Heart left ventricle (tissue), 16 donors: ENCODE data around the gene NFIX. TPM values are rescaled to one million over a fixed set of nuclear protein-coding genes. Genes with fewer than 3 reads are reported as not detected.
A peak's percentile ranks its signal among the peaks of the same experiment; 100 is the strongest.

ENCODE experiments used
- ATAC-seq, 4 donors: fragments of 200-7000 bp; cut with Tn5 transposase; one replicate each; pipeline ENCODE4 v1.9.1; 2020 to 2022; ENCODE audit warnings: moderate library complexity in 4 of 4, mild to moderate bottlenecking in 3 of 4, moderate number of reproducible peaks in 1 of 4
- DNase-seq, 5 donors: peaks; one replicate each; pipeline ENCODE4 v3.0.0-alpha.2; 2020
- H3K27ac ChIP-seq, 12 donors: fragments of 200-600 bp; sonication (generic) in 4 of 12; one replicate each; pipeline versions ENCODE4 v1.5.0 to v1.8.0; 2016 to 2022; ENCODE audit warnings: mild to moderate bottlenecking in 2 of 12
- H3K27me3 ChIP-seq, 9 donors: fragments of 200-600 bp; sonication (generic) in 2 of 9; one replicate each; pipeline versions ENCODE4 v1.5.1 to v1.8.0; 2016 to 2022; ENCODE audit warnings: mild to moderate bottlenecking in 3 of 9
- H3K36me3 ChIP-seq, 9 donors: fragments of 200-600 bp; sonication (generic) in 2 of 9; one replicate each; pipeline versions ENCODE4 v1.5.0 to v1.8.0; 2018 to 2022; ENCODE audit warnings: mild to moderate bottlenecking in 2 of 9
- H3K4me1 ChIP-seq, 12 donors: fragments of 200-600 bp; sonication (generic) in 4 of 12; one replicate each; pipeline versions ENCODE4 v1.5.0 to v1.8.0; 2016 to 2022; ENCODE audit warnings: mild to moderate bottlenecking in 3 of 12
- H3K4me3 ChIP-seq, 12 donors: fragments of 200-600 bp; sonication (generic) in 4 of 12; one replicate each; pipeline versions ENCODE4 v1.5.0 to v1.8.0; 2017 to 2022; ENCODE audit warnings: mild to moderate bottlenecking in 9 of 12, moderate library complexity in 4 of 12
- H3K9me3 ChIP-seq, 12 donors: fragments of 200-600 bp; sonication (generic) in 4 of 12; one replicate each; pipeline versions ENCODE4 v1.5.0 to v1.8.0; 2016 to 2022; ENCODE audit warnings: mild to moderate bottlenecking in 1 of 12
- POLR2A ChIP-seq, 2 donors: fragments of 450-650 bp; IDR thresholded peaks; one replicate each; pipeline ENCODE4 v1.6.1; 2017; ENCODE audit warnings: antibody characterized with exemption in 2 of 2, mild to moderate bottlenecking in 2 of 2, moderate library complexity in 2 of 2
- WGBS, 4 donors: extraction: QIAGEN DNeasy Blood & Tissue Kit in 2 of 4; methylation state at CpG; one replicate each; pipeline versions ENCODE4 v1.1.5 to v1.1.7; 2013 to 2018; 5-methylcytosine and 5-hydroxymethylcytosine counted together
- intact Hi-C, 10 donors: fragments of 100-400 bp; cut with DNase I; formaldehyde crosslinking; loops; one replicate each; pipeline versions ENCODE4 v1.11.1 to v1.14.2; 2022
- polyA plus RNA-seq, 2 donors: library from polyadenylated mRNA; stranded (reverse); fragments of 200-250 nt; gene quantifications; one replicate each; pipeline ENCODE4 v1.2.3, GENCODE V29; 2013
- total RNA-seq, 9 donors: library from RNA; depleted of rRNA in 2 of 9; stranded (reverse); fragments of >200 nt in 2 of 9; fragmentation: NEBNext Ultra II Directional in 3 of 9; extraction: Animal tissue kit (Norgen Biotek cat#: 25700) in 3 of 9; gene quantifications; one replicate each; pipeline versions ENCODE4 v1.1.0 to v1.2.4, GENCODE V29; 2016 to 2023
- TF ChIP-seq, protein P1 (sequence below), 12 donors: fragments of 200-600 bp; sonication (generic) in 4 of 12; IDR thresholded peaks; one replicate each; pipeline versions ENCODE4 v1.5.0 to v1.8.0; 2018 to 2022; ENCODE audit warnings: antibody characterized with exemption in 12 of 12, mild to moderate bottlenecking in 5 of 12
- donor health status: ischemic (EF 13 %, LVEDD 7.1; RV severe dilation, severe dysfunction).
- donor health status: healthy with polysubstance abuse.
- donor health status: DM: no; HTN: yes; CAD: no.
- donor health status: DM: no; HTN: no; CAD: no.
- donor health status: ischemic (EF 25% LVEDD 6.9; RV normal size, moderate dysfunction).
- donor health status: ischemic (EF 25% LVEDD 5.7; RV mildly dilated, moderate dysfunction).
- donor health status: healthy.
- donor health status: DM: yes; HTN: yes; CAD: no.
- donor health status: ischemic (EF 35%, LVEDD 5.7; RV mildly dilated, moderate dysfunction).
- donor health status: nonischemic (EF 11% LVEDD 7.7; RV severe dilation, severe dysfunction).
- donor health status: DM: yes; HTN: yes; CAD: no.
- donor health status: PGD.
- donor health status: ischemic (EF 29% LVEDD 5.4; RV normal size, mild dysfunction).
- donor health status: nonischemic (EF 23%, LVEDD 6.1; RV moderate dilation, normal function).

Gene NFIX
- total and polyA plus RNA-seq, 11 donors: 42.1 to 147 (median 107) TPM

DNA sequence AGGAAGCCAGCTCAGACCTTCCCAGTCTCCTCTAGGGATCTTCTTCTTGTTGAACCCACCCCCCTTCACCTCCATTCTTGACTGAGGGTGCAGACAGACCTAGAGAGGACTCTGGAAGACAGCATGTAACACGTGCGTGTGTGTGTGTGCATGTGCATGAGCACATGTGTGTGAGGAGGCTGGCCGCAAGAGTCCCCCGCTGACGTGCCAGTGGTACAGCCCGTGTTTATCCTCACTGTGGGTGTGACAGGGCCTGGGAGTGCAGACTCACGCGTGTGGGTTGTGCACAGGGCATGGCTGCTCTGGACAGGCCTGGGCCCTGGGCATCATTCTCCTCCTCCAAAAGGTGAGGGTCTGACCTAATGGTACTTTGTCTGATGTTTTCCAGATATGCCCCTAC lies 81.0 kb downstream of the NFIX start:
- intact Hi-C loops: no loop called here
- Histone ChIP-seq H3K27me3 (no peaks in the 10 kb centered on the region), H3K4me3 (no peak overlapping the region), H3K27ac (peak overlapping the region in 9 of 12 donors; percentile 33 to 88 (median 69)), H3K4me1 (peaks cover 5 to 65% (median 44%) of the 10 kb centered on the region in 12 donors), H3K9me3 (no peaks in the 10 kb centered on the region), H3K36me3 (peaks cover 0 to 57% (median 26%) of the 10 kb centered on the region in 9 donors)
- no peak for TF ChIP-seq POLR2A (IDR thresholded peaks at IDR 0.05)
- TF ChIP-seq, protein P1, sequence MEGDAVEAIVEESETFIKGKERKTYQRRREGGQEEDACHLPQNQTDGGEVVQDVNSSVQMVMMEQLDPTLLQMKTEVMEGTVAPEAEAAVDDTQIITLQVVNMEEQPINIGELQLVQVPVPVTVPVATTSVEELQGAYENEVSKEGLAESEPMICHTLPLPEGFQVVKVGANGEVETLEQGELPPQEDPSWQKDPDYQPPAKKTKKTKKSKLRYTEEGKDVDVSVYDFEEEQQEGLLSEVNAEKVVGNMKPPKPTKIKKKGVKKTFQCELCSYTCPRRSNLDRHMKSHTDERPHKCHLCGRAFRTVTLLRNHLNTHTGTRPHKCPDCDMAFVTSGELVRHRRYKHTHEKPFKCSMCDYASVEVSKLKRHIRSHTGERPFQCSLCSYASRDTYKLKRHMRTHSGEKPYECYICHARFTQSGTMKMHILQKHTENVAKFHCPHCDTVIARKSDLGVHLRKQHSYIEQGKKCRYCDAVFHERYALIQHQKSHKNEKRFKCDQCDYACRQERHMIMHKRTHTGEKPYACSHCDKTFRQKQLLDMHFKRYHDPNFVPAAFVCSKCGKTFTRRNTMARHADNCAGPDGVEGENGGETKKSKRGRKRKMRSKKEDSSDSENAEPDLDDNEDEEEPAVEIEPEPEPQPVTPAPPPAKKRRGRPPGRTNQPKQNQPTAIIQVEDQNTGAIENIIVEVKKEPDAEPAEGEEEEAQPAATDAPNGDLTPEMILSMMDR (IDR thresholded peaks at IDR 0.05): no peak
- no peak for ATAC-seq
- 68 to 80% (median 75%) methylated on average over 7 to 8 of the region's 8 CpGs for WGBS, 4 donors
- DNase-seq: no peak

DNA sequence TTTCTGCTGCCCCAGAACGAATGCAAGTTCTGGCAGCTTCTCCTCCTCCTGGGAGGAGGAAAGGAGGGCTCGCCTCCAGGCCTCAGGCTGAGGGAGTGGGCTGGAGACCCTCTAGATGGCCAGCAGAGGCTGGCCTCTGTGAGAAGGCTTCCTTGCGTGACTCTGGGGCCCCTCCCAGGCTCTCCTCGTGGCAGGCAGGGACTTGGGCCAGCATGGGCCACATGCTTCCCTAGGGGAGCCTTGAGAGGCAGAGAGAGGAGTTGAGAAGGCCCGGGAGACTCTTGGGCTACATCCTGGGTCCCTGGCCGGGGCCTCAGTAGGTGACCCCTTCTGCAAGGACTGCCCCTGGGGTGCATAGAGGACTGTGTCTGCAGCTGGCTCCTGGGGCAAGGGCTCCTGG lies 81.5 kb downstream of the NFIX start:
- no peak for TF ChIP-seq POLR2A (IDR thresholded peaks at IDR 0.05)
- TF ChIP-seq, protein P1 (IDR thresholded peaks at IDR 0.05): no peak
- no peaks in the 10 kb centered on the region for H3K9me3 ChIP-seq
- peaks cover 0 to 62% (median 30%) of the 10 kb centered on the region in 9 donors for H3K36me3 ChIP-seq
- intact Hi-C loops: no loop called here
- no peaks in the 10 kb centered on the region for H3K27me3 ChIP-seq
- H3K4me1 ChIP-seq: peaks cover 5 to 65% (median 42%) of the 10 kb centered on the region in 12 donors
- ATAC-seq (no peak), DNase-seq (peak in 1 of 5 donors; percentile 24)
- no peak overlapping the region for H3K4me3 ChIP-seq
- H3K27ac ChIP-seq: peak overlapping the region in 9 of 12 donors; percentile 33 to 88 (median 69)
- WGBS, 4 donors: 45 to 61% (median 48%) methylated on average over 2 to 6 of the region's 6 CpGs

DNA sequence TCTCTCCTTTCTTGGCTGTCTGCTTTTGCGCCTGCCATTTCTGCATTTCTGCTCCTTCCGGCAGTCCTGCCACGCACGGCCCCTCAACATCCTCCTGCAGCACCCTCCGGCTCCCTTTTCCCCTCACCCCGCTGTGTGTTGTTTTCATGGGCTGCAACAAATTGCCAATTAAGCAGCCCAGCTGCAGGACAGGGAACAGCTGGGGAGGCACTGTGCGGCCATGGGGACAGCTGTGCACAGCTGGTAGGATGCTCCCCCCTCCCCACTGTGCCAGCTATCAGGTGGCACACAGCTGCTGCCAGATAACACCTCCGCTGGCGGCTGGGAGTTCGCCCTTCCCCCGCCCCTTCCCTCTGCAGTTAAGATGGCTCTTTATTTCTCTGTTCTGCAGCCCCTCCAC lies 82.0 kb downstream of the NFIX start:
- Histone ChIP-seq H3K4me1 (peaks cover 5 to 65% (median 44%) of the 10 kb centered on the region in 12 donors), H3K27me3 (no peaks in the 10 kb centered on the region), H3K9me3 (no peaks in the 10 kb centered on the region), H3K4me3 (no peak overlapping the region), H3K27ac (peak overlapping the region in 8 of 12 donors; percentile 42 to 88 (median 74)), H3K36me3 (peaks cover 0 to 67% (median 30%) of the 10 kb centered on the region in 9 donors)
- 63 to 68% (median 65%) methylated on average over 11 of the region's 11 CpGs for WGBS, 4 donors
- intact Hi-C loops: no loop called here
- TF ChIP-seq POLR2A (IDR thresholded peaks at IDR 0.05): no peak
- TF ChIP-seq, protein P1 (IDR thresholded peaks at IDR 0.05): no peak
- no peak for ATAC-seq
- DNase-seq: peak in 1 of 5 donors; percentile 29

DNA sequence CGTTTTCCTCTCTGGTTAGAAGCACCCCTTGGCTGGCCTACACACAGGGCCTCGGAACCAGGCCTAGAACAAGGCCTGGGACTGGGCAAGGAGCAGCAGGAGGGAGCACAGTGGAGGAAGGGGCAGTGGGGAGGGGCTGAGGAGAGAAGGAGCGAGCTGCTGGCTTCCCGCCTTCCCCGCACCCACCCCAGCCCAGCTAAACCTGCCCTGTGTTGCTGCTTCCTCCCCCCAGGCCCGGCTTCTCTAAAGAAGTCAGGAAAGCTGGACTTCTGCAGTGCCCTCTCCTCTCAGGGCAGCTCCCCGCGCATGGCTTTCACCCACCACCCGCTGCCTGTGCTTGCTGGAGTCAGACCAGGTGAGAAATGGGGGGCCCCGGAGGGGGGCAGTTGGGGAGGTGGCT lies 83.1 kb downstream of the NFIX start:
- DNase-seq (no peak), ATAC-seq (peak in 1 of 4 donors; percentile 1)
- Histone ChIP-seq H3K4me1 (peaks cover 5 to 70% (median 49%) of the 10 kb centered on the region in 12 donors), H3K9me3 (no peaks in the 10 kb centered on the region), H3K4me3 (no peak overlapping the region), H3K27me3 (no peaks in the 10 kb centered on the region), H3K27ac (peak overlapping the region; percentile 6 to 88 (median 74)), H3K36me3 (peaks cover 0 to 73% (median 24%) of the 10 kb centered on the region in 9 donors)
- no peak for TF ChIP-seq POLR2A (IDR thresholded peaks at IDR 0.05)
- TF ChIP-seq, protein P1 (IDR thresholded peaks at IDR 0.05): no peak
- 75 to 89% (median 80%) methylated on average over 8 to 10 of the region's 10 CpGs for WGBS, 4 donors
- intact Hi-C loops: no loop called here
